HepG2 (cell line): ENCODE measurements around the gene C16orf78. TPM values are rescaled to one million over a fixed set of nuclear protein-coding genes. Genes with fewer than 3 reads are reported as not detected.

Experiments used
- EED ChIP-seq: sonication (generic); formaldehyde crosslinking; IDR thresholded peaks from 2 replicates; pipeline ENCODE4 v1.5.0; 2020; ENCODE audit warnings: mild to moderate bottlenecking, missing genetic modification reagents
- FOSL2 ChIP-seq: sonication (generic); formaldehyde crosslinking; IDR thresholded peaks from 2 replicates; pipeline ENCODE4 v1.4.0; 2020; ENCODE audit warnings: missing genetic modification reagents
- HOXA7 ChIP-seq: sonication (generic); formaldehyde crosslinking; IDR thresholded peaks from 2 replicates; pipeline ENCODE4 v1.8.1; 2022; ENCODE audit warnings: mild to moderate bottlenecking, missing genetic modification reagents, moderate library complexity
- KDM2A ChIP-seq: sonication (generic); formaldehyde crosslinking; IDR thresholded peaks from 2 replicates; pipeline ENCODE4 v1.4.0; 2020; ENCODE audit warnings: low read depth, missing genetic modification reagents, borderline replicate concordance
- MTF2 ChIP-seq: sonication (generic); formaldehyde crosslinking; IDR thresholded peaks from 2 replicates; pipeline ENCODE4 v1.5.0; 2020; ENCODE audit warnings: missing genetic modification reagents, borderline replicate concordance
- XBP1 ChIP-seq: sonication (generic); formaldehyde crosslinking; IDR thresholded peaks from 2 replicates; pipeline ENCODE4 v1.5.0; 2020; ENCODE audit warnings: missing genetic modification reagents
- ZEB1 ChIP-seq: IDR thresholded peaks from 2 replicates; pipeline ENCODE4 v1.6.1; 2012; ENCODE audit warnings: mild to moderate bottlenecking, low read depth, inconsistent platforms; ENCODE audit not compliant: insufficient replicate concordance
- ZNF205 ChIP-seq: IDR thresholded peaks from 2 replicates; pipeline ENCODE4 v1.6.1; 2018; ENCODE audit warnings: missing biosample characterization, missing genetic modification reagents
- ZNF260 ChIP-seq: sonication (generic); formaldehyde crosslinking; IDR thresholded peaks from 2 replicates; pipeline ENCODE4 v1.4.0; 2020; ENCODE audit warnings: missing genetic modification reagents, low read depth, mild to moderate bottlenecking, borderline replicate concordance
- ZNF337 ChIP-seq: sonication (generic); formaldehyde crosslinking; IDR thresholded peaks from 2 replicates; pipeline ENCODE4 v1.5.1; 2020; ENCODE audit warnings: missing genetic modification reagents, low read depth, mild to moderate bottlenecking, borderline replicate concordance
- ZNF607 ChIP-seq: sonication (generic); formaldehyde crosslinking; IDR thresholded peaks from 2 replicates; pipeline ENCODE4 v1.5.1; 2020; ENCODE audit warnings: missing genetic modification reagents, mild to moderate bottlenecking, borderline replicate concordance
- ZSCAN22 ChIP-seq: sonication (generic); formaldehyde crosslinking; IDR thresholded peaks from 2 replicates; pipeline ENCODE4 v1.4.0; 2020; ENCODE audit warnings: mild to moderate bottlenecking, missing genetic modification reagents
- ZSCAN29 ChIP-seq: sonication (generic); formaldehyde crosslinking; conservative IDR thresholded peaks from 2 replicates; pipeline ENCODE4 v1.4.0; 2020; ENCODE audit warnings: mild to moderate bottlenecking, missing genetic modification reagents
- ZSCAN9 ChIP-seq: IDR thresholded peaks from 2 replicates; pipeline ENCODE4 v1.6.1; 2016; ENCODE audit warnings: borderline replicate concordance
- polyA plus RNA-seq, 8 experiments: library from polyadenylated mRNA; depleted of rRNA in 3 of 8; stranded (reverse) in 7 of 8; unstranded in 1 of 8; fragments of >200 nt; fragmentation: Illumina TruSeq in 4 of 8; extraction: Trizol in 4 of 8; gene quantifications; 2 replicates each; pipeline versions ENCODE4 v1.2.1 to v1.2.3, GENCODE V29; 2011 to 2016; ENCODE audit warnings: low read depth in 4 of 8, missing spikeins in 1 of 8, mixed read lengths in 1 of 8; ENCODE audit not compliant: insufficient read depth in 1 of 8
- total RNA-seq, 5 experiments: library from RNA; depleted of rRNA; stranded (reverse); fragments of >200 nt; fragmentation: Illumina TruSeq; extraction: Trizol; gene quantifications; 2 replicates each; pipeline ENCODE4 v1.2.3, GENCODE V29; 2016; ENCODE audit warnings: low read depth in 1 of 5
- TF ChIP-seq, protein P1 (sequence below): sonication (generic); formaldehyde crosslinking; IDR thresholded peaks from 2 replicates; pipeline ENCODE4 v1.5.1; 2020; ENCODE audit warnings: mild to moderate bottlenecking, missing genetic modification reagents, moderate library complexity
- TF ChIP-seq, protein P2 (sequence below): IDR thresholded peaks from 2 replicates; pipeline ENCODE4 v1.6.1; 2016; ENCODE audit warnings: missing genetic modification reagents, missing compliant biosample characterization
- TF ChIP-seq, protein P3 (sequence below): sonication (generic); formaldehyde crosslinking; IDR thresholded peaks from 2 replicates; pipeline ENCODE4 v1.5.0; 2020; ENCODE audit warnings: missing genetic modification reagents, mild to moderate bottlenecking, borderline replicate concordance
- TF ChIP-seq, protein P4 (sequence below): IDR thresholded peaks from 2 replicates; pipeline ENCODE4 v1.6.1; 2016; ENCODE audit warnings: low read depth, borderline replicate concordance
- TF ChIP-seq, protein P5 (sequence below): sonication (generic); formaldehyde crosslinking; IDR thresholded peaks from 2 replicates; pipeline ENCODE4 v1.4.0; 2020; ENCODE audit warnings: low read depth, mild to moderate bottlenecking, missing genetic modification reagents
- TF ChIP-seq, protein P6 (sequence below): sonication (generic); formaldehyde crosslinking; IDR thresholded peaks from 2 replicates; pipeline ENCODE4 v1.5.0; 2020; ENCODE audit warnings: missing genetic modification reagents

Gene C16orf78
- total and polyA plus RNA-seq, 2 of the 13 experiments (the other 11 are each of a cell fraction or from before 2014, with no cell fraction given): not detected

DNA sequence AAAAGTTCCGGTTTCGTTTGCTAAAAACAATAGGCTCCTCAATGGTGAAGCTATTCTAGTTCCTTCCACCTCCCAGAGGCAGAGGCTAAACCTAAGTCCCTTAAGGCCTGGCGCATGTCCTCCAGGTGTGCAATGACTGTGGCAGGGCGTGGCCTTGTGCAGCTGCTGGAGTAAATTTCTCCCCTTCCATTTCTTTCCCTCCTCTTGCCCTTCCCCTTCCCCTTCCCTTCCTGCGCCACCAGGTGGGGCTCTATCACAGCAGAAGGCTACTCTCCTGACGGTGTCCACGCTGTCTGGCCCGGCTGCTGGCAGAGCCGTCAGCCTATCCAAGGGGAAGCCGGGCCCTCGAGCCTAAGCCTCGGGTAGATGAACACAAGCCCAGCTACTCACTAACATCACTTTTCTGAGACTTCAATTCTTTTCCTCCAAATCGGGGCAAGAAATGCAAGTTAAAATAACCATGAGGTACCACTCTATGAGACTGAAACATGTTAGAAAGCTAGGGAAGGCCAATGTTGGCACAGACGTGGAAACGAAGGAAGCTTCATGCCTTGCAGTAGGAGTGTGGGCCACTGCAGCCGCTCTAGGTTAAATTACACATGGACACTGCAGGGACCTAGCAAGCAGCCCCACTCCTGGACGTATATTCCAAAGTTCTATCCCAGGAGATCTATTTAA, 34.4 kb downstream of the C16orf78 start (continued):
- TF ChIP-seq, protein P1, sequence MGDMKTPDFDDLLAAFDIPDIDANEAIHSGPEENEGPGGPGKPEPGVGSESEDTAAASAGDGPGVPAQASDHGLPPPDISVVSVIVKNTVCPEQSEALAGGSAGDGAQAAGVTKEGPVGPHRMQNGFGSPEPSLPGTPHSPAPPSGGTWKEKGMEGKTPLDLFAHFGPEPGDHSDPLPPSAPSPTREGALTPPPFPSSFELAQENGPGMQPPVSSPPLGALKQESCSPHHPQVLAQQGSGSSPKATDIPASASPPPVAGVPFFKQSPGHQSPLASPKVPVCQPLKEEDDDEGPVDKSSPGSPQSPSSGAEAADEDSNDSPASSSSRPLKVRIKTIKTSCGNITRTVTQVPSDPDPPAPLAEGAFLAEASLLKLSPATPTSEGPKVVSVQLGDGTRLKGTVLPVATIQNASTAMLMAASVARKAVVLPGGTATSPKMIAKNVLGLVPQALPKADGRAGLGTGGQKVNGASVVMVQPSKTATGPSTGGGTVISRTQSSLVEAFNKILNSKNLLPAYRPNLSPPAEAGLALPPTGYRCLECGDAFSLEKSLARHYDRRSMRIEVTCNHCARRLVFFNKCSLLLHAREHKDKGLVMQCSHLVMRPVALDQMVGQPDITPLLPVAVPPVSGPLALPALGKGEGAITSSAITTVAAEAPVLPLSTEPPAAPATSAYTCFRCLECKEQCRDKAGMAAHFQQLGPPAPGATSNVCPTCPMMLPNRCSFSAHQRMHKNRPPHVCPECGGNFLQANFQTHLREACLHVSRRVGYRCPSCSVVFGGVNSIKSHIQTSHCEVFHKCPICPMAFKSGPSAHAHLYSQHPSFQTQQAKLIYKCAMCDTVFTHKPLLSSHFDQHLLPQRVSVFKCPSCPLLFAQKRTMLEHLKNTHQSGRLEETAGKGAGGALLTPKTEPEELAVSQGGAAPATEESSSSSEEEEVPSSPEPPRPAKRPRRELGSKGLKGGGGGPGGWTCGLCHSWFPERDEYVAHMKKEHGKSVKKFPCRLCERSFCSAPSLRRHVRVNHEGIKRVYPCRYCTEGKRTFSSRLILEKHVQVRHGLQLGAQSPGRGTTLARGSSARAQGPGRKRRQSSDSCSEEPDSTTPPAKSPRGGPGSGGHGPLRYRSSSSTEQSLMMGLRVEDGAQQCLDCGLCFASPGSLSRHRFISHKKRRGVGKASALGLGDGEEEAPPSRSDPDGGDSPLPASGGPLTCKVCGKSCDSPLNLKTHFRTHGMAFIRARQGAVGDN: peak; percentile 48
- TF ChIP-seq ZNF205 (CRISPR knock-in tag): no peak
- no peak for TF ChIP-seq HOXA7 (CRISPR knock-in tag)
- TF ChIP-seq, protein P2, sequence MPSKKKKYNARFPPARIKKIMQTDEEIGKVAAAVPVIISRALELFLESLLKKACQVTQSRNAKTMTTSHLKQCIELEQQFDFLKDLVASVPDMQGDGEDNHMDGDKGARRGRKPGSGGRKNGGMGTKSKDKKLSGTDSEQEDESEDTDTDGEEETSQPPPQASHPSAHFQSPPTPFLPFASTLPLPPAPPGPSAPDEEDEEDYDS (CRISPR knock-in tag): peak; percentile 16; the same call in 1 of the 2 replicates
- TF ChIP-seq, protein P3, sequence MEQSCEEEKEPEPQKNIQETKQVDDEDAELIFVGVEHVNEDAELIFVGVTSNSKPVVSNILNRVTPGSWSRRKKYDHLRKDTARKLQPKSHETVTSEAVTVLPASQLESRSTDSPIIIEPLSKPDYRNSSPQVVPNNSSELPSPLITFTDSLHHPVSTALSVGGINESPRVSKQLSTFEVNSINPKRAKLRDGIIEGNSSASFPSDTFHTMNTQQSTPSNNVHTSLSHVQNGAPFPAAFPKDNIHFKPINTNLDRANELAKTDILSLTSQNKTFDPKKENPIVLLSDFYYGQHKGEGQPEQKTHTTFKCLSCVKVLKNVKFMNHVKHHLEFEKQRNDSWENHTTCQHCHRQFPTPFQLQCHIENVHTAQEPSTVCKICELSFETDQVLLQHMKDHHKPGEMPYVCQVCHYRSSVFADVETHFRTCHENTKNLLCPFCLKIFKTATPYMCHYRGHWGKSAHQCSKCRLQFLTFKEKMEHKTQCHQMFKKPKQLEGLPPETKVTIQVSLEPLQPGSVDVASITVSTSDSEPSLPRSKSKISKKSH (CRISPR knock-in tag): 0 out of 2 replicates have a peak, but pooled peaks have one; percentile 51
- no peak for TF ChIP-seq ZNF337 (CRISPR knock-in tag)
- no peak for TF ChIP-seq ZNF260 (CRISPR knock-in tag)
- TF ChIP-seq, protein P4, sequence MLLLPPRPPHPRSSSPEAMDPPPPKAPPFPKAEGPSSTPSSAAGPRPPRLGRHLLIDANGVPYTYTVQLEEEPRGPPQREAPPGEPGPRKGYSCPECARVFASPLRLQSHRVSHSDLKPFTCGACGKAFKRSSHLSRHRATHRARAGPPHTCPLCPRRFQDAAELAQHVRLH: peak; percentile 45; the same call in 1 of the 2 replicates
- peak; percentile 75 for TF ChIP-seq KDM2A (CRISPR knock-in tag)
- 0 out of 2 replicates have a peak, but pooled peaks have one; percentile 36 for TF ChIP-seq ZSCAN29 (CRISPR knock-in tag)
- TF ChIP-seq ZNF607 (CRISPR knock-in tag): no peak
- peak; percentile 34; the same call in 1 of the 2 replicates for TF ChIP-seq FOSL2 (CRISPR knock-in tag)
- TF ChIP-seq MTF2 (CRISPR knock-in tag): peak; percentile 89
- TF ChIP-seq, protein P5, sequence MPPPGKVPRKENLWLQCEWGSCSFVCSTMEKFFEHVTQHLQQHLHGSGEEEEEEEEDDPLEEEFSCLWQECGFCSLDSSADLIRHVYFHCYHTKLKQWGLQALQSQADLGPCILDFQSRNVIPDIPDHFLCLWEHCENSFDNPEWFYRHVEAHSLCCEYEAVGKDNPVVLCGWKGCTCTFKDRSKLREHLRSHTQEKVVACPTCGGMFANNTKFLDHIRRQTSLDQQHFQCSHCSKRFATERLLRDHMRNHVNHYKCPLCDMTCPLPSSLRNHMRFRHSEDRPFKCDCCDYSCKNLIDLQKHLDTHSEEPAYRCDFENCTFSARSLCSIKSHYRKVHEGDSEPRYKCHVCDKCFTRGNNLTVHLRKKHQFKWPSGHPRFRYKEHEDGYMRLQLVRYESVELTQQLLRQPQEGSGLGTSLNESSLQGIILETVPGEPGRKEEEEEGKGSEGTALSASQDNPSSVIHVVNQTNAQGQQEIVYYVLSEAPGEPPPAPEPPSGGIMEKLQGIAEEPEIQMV (CRISPR knock-in tag): no peak
- no peak for TF ChIP-seq ZEB1
- no peak for TF ChIP-seq EED (CRISPR knock-in tag)
- TF ChIP-seq ZSCAN22: 0 out of 2 replicates have a peak, but pooled peaks have one; percentile 26
- 0 out of 2 replicates have a peak, but pooled peaks have one; percentile 41 for TF ChIP-seq ZSCAN9
- no peak for TF ChIP-seq XBP1 (CRISPR knock-in tag)
- TF ChIP-seq, protein P6, sequence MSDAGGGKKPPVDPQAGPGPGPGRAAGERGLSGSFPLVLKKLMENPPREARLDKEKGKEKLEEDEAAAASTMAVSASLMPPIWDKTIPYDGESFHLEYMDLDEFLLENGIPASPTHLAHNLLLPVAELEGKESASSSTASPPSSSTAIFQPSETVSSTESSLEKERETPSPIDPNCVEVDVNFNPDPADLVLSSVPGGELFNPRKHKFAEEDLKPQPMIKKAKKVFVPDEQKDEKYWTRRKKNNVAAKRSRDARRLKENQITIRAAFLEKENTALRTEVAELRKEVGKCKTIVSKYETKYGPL: no peak
